ENCODE measurements around the gene TMEM191B.
"Not testable (repeated sequence)": the region's sequence is repeated elsewhere in the genome, so short reads cannot be mapped to it uniquely, and the experiment has no call there.

Gene TMEM191B

DNA sequence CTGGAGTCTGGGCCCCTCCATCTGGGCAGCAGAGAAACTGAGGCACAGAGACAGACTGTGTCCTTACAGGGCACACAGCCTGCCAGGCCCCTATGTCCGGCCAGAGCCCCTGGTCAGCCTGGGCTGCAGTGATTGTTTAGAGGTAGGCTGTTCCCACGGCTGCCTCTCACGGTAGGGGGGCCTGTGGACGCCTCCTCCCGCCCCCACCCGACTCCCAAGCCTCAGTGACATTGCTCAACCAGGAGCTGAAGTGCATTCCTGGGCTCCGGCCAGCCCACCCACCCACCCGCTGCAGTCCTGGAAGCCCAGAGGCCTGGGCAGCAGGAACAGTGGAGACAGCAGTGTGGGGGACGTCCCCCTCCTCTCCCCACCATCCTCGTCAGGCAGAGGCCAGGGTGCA, 14.1 kb upstream of the TMEM191B start:
- WGBS (ENCODE audit: extremely low coverage, insufficient coverage, insufficient read length): no CpG with 5 or more reads among the region's 10 CpGs
- not testable (repeated sequence) for H3K18ac ChIP-seq (ENCODE audit: low read length)

DNA sequence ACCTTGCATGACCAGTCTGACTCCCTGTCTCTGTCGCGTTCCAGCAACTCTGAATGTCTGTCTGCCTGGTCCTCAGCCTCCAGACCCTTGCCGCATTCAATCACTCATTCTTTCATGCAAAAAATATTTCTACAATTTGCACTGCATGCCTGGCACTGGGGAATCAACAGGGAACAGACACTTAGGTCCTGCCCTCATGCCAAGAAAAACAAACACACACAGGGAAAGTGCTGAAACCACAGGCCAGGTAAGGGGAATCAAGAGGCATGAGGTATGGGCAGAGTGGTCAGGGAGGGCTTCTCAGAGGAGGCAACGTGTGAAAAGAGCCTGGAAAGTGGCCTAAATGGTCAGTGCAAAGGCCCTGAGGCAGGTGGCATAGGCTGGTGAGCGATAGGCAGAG, 9.5 kb upstream of the TMEM191B start, which contains the start of gene GGTLC3:
GGTLC3 (minus strand) TSS at position 101 of the 400 bp plus-strand sequence. CDS start 264 bp downstream, outside the sequence.
- H2BK120ac ChIP-seq (ENCODE audit: insufficient read depth, low read length, poor library complexity); H3K27me3 ChIP-seq (ENCODE audit: insufficient read depth, low read length); H3K4me2 ChIP-seq (ENCODE audit: low read length); H2AFZ ChIP-seq (ENCODE audit: insufficient read depth, low read length, poor library complexity); H3K36me3 ChIP-seq (ENCODE audit: control insufficient read depth in 1 of 2, insufficient read depth in 2 of 2, low read length in 2 of 2); H3K27ac ChIP-seq (ENCODE audit: low read depth, low read length); H3K4me3 ChIP-seq (ENCODE audit: low read depth, low read length); H3K4me1 ChIP-seq (ENCODE audit: control insufficient read depth in 1 of 2, insufficient read depth in 2 of 2, low read length in 2 of 2); H2BK5ac ChIP-seq (ENCODE audit: low read depth, low read length, poor library complexity); DNase-seq; H2AK5ac ChIP-seq (ENCODE audit: low read length); H3K4ac ChIP-seq (ENCODE audit: low read depth, low read length); H3K79me2 ChIP-seq (ENCODE audit: control insufficient read depth, insufficient read depth, low read length, poor library complexity); H3K18ac ChIP-seq (ENCODE audit: low read length); H3K9ac ChIP-seq (ENCODE audit: low read length); H3K79me1 ChIP-seq (ENCODE audit: low read length); H4K12ac ChIP-seq (ENCODE audit: low read depth, low read length); H2BK12ac ChIP-seq (ENCODE audit: low read length); H3K9me3 ChIP-seq (ENCODE audit: insufficient read depth, low read depth, low read length); H4K8ac ChIP-seq (ENCODE audit: low read depth, low read length); H3K23ac ChIP-seq (ENCODE audit: low read length); H3K14ac ChIP-seq (ENCODE audit: low read length); H4K91ac ChIP-seq (ENCODE audit: low read depth, low read length): not testable (repeated sequence)
- no CpG with 5 or more reads among the region's 5 CpGs for WGBS (ENCODE audit: extremely low coverage, insufficient coverage, insufficient read length)

More for the DNA sequence above, 14.1 kb upstream of the TMEM191B start:
- not testable (repeated sequence) for H2AFZ ChIP-seq (ENCODE audit: insufficient read depth, low read length, poor library complexity); H3K27me3 ChIP-seq (ENCODE audit: insufficient read depth, low read length); H3K23ac ChIP-seq (ENCODE audit: low read length); H3K27ac ChIP-seq (ENCODE audit: low read depth, low read length); H2BK5ac ChIP-seq (ENCODE audit: low read depth, low read length, poor library complexity); H3K4me2 ChIP-seq (ENCODE audit: low read length); H2BK12ac ChIP-seq (ENCODE audit: low read length); H3K9ac ChIP-seq (ENCODE audit: low read length); H4K91ac ChIP-seq (ENCODE audit: low read depth, low read length); H3K36me3 ChIP-seq (ENCODE audit: control insufficient read depth in 1 of 2, insufficient read depth in 2 of 2, low read length in 2 of 2); H3K79me2 ChIP-seq (ENCODE audit: control insufficient read depth, insufficient read depth, low read length, poor library complexity); H3K4me3 ChIP-seq (ENCODE audit: low read depth, low read length); DNase-seq; H4K8ac ChIP-seq (ENCODE audit: low read depth, low read length); H3K14ac ChIP-seq (ENCODE audit: low read length); H2AK5ac ChIP-seq (ENCODE audit: low read length); H3K4ac ChIP-seq (ENCODE audit: low read depth, low read length); H3K4me1 ChIP-seq (ENCODE audit: control insufficient read depth in 1 of 2, insufficient read depth in 2 of 2, low read length in 2 of 2); H3K79me1 ChIP-seq (ENCODE audit: low read length); H3K9me3 ChIP-seq (ENCODE audit: insufficient read depth, low read depth, low read length); H4K12ac ChIP-seq (ENCODE audit: low read depth, low read length); H2BK120ac ChIP-seq (ENCODE audit: insufficient read depth, low read length, poor library complexity)

DNA sequence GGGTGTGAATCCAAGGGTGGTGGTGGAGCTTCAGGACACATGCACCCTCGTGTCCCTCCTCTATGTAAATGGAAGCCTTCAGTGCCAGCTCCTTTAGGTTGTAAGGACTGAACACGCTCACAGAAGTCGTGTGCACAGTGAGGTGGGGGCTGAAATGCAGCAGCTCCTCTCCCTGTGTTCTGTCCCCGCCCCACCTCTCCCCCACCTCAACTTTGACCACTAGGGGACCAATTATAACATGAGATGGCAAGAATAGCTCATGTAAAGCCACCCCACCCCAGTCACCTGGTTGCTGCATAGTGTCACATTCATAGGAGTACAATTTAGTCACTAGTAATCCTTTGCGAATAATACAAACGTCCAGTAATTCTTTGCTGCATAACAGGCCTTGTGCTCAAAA, 4.8 kb upstream of the TMEM191B start:
- not testable (repeated sequence) for H3K27me3 ChIP-seq (ENCODE audit: insufficient read depth, low read length); H2AFZ ChIP-seq (ENCODE audit: insufficient read depth, low read length, poor library complexity); H3K79me2 ChIP-seq (ENCODE audit: control insufficient read depth, insufficient read depth, low read length, poor library complexity); H3K4me2 ChIP-seq (ENCODE audit: low read length); H3K4me1 ChIP-seq (ENCODE audit: control insufficient read depth in 1 of 2, insufficient read depth in 2 of 2, low read length in 2 of 2); H4K12ac ChIP-seq (ENCODE audit: low read depth, low read length); H3K4ac ChIP-seq (ENCODE audit: low read depth, low read length); DNase-seq; H2BK5ac ChIP-seq (ENCODE audit: low read depth, low read length, poor library complexity); H3K18ac ChIP-seq (ENCODE audit: low read length); H3K36me3 ChIP-seq (ENCODE audit: control insufficient read depth in 1 of 2, insufficient read depth in 2 of 2, low read length in 2 of 2); H2BK12ac ChIP-seq (ENCODE audit: low read length); H3K27ac ChIP-seq (ENCODE audit: low read depth, low read length); H3K4me3 ChIP-seq (ENCODE audit: low read depth, low read length); H4K91ac ChIP-seq (ENCODE audit: low read depth, low read length); H2AK5ac ChIP-seq (ENCODE audit: low read length); H3K9me3 ChIP-seq (ENCODE audit: insufficient read depth, low read depth, low read length); H3K79me1 ChIP-seq (ENCODE audit: low read length); H3K14ac ChIP-seq (ENCODE audit: low read length); H3K23ac ChIP-seq (ENCODE audit: low read length); H3K9ac ChIP-seq (ENCODE audit: low read length); H2BK120ac ChIP-seq (ENCODE audit: insufficient read depth, low read length, poor library complexity); H4K8ac ChIP-seq (ENCODE audit: low read depth, low read length)
- no CpG with 5 or more reads among the region's 6 CpGs for WGBS (ENCODE audit: extremely low coverage, insufficient coverage, insufficient read length)

DNA sequence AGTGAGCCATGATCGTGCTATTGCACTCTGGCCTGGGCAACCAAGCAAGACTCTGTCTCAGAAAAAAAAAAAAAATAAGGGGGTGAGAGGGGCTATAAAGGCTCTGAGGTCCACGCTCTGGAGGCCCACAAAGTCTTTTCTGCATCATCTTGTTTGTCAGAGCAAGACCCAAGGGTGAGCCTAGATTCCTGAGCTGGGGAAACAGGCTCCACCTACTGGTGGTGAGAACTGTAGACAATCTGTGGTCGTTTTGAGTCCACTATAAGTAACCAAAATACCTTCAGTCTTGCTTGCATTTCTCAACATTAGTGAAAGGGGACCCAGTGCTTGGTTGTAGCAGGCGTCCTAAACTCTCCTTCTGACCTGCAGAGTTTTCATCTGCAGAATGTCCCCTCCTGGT, 4.3 kb upstream of the TMEM191B start:
- not testable (repeated sequence) for H3K18ac ChIP-seq (ENCODE audit: low read length); H4K8ac ChIP-seq (ENCODE audit: low read depth, low read length); H3K9me3 ChIP-seq (ENCODE audit: insufficient read depth, low read depth, low read length); H3K79me2 ChIP-seq (ENCODE audit: control insufficient read depth, insufficient read depth, low read length, poor library complexity); H4K91ac ChIP-seq (ENCODE audit: low read depth, low read length); H3K23ac ChIP-seq (ENCODE audit: low read length); H3K9ac ChIP-seq (ENCODE audit: low read length); H2BK120ac ChIP-seq (ENCODE audit: insufficient read depth, low read length, poor library complexity); H3K4ac ChIP-seq (ENCODE audit: low read depth, low read length); H3K36me3 ChIP-seq (ENCODE audit: control insufficient read depth in 1 of 2, insufficient read depth in 2 of 2, low read length in 2 of 2); H2AK5ac ChIP-seq (ENCODE audit: low read length); DNase-seq; H3K4me2 ChIP-seq (ENCODE audit: low read length); H4K12ac ChIP-seq (ENCODE audit: low read depth, low read length); H2BK5ac ChIP-seq (ENCODE audit: low read depth, low read length, poor library complexity); H2BK12ac ChIP-seq (ENCODE audit: low read length); H3K79me1 ChIP-seq (ENCODE audit: low read length); H3K14ac ChIP-seq (ENCODE audit: low read length); H3K27me3 ChIP-seq (ENCODE audit: insufficient read depth, low read length); H3K4me3 ChIP-seq (ENCODE audit: low read depth, low read length); H3K27ac ChIP-seq (ENCODE audit: low read depth, low read length); H2AFZ ChIP-seq (ENCODE audit: insufficient read depth, low read length, poor library complexity); H3K4me1 ChIP-seq (ENCODE audit: control insufficient read depth in 1 of 2, insufficient read depth in 2 of 2, low read length in 2 of 2)
- WGBS (ENCODE audit: extremely low coverage, insufficient coverage, insufficient read length): no CpG with 5 or more reads among the region's 4 CpGs

All from trophoblast cell (in vitro differentiated cells and primary cell).